CD4-positive, alpha-beta T cell (primary cell): ENCODE measurements around the gene GFI1B. TPM values are rescaled to one million over a fixed set of nuclear protein-coding genes. Genes with fewer than 3 reads are reported as not detected.
"Not testable (repeated sequence)": the region's sequence is repeated elsewhere in the genome, so short reads cannot be mapped to it uniquely, and the experiment has no call there.

Source experiments
- ATAC-seq: fragments of 200-7000 bp; cut with Tn5 transposase; one replicate; pipeline ENCODE4 v1.10.0; 2022; ENCODE audit warnings: mild to moderate bottlenecking; ENCODE audit not compliant: poor library complexity
- CTCF ChIA-PET: fragments of 350-600 bp; sonication (Branson Sonifier 250); formaldehyde crosslinking; loops from one replicate; lab custom pipeline; 2021; ENCODE audit warnings: antibody characterized with exemption, inconsistent platforms; lab: Charles Lee
- POLR2A ChIA-PET: fragments of 350-600 bp; sonication (Branson Sonifier 250); formaldehyde crosslinking; loops from one replicate; lab custom pipeline; 2021; ENCODE audit warnings: antibody characterized with exemption, inconsistent platforms; lab: Charles Lee
- DNase-seq, 14 experiments: peaks; one replicate each; pipeline ENCODE4 v3.0.0-alpha.2; 2013 to 2020; ENCODE audit warnings: mixed read lengths in 2 of 14
- H3K27ac ChIP-seq, 2 donors: one replicate each; pipeline versions ENCODE4 v1.5.1 to v1.7.0; 2013; ENCODE audit warnings: low read length in 2 of 2, low read depth in 1 of 2, mild to moderate bottlenecking in 1 of 2
- H3K27me3 ChIP-seq, 2 experiments: 1 replicate in 1 of 2; 2 replicates in 1 of 2; pipeline versions ENCODE4 v1.6.1 to v1.7.0; 2013; ENCODE audit warnings: low read length in 2 of 2, control low read depth in 1 of 2, mild to moderate bottlenecking in 1 of 2, moderate library complexity in 1 of 2; ENCODE audit not compliant: insufficient read depth in 2 of 2, control insufficient read depth in 1 of 2
- H3K36me3 ChIP-seq: one replicate; pipeline ENCODE4 v1.6.1; 2013; ENCODE audit warnings: low read length, control low read depth; ENCODE audit not compliant: insufficient read depth
- H3K4me1 ChIP-seq: one replicate; pipeline ENCODE4 v1.6.1; 2013; ENCODE audit warnings: low read length, control low read depth; ENCODE audit not compliant: insufficient read depth
- H3K4me3 ChIP-seq: one replicate; pipeline ENCODE4 v1.5.1; 2013; ENCODE audit warnings: mild to moderate bottlenecking, low read length, moderate library complexity
- H3K9me3 ChIP-seq, 2 experiments: 1 replicate in 1 of 2; 2 replicates in 1 of 2; pipeline versions ENCODE4 v1.6.1 to v1.7.0; 2013; ENCODE audit warnings: low read length in 2 of 2, mild to moderate bottlenecking in 2 of 2, control low read depth in 1 of 2, moderate library complexity in 1 of 2; ENCODE audit not compliant: control insufficient read depth in 1 of 2, insufficient read depth in 1 of 2
- H3K27ac Mint-ChIP-seq: one replicate; pipeline ENCODE4 v1.8.0; 2020; ENCODE audit warnings: mixed read lengths
- H3K27me3 Mint-ChIP-seq: one replicate; pipeline ENCODE4 v1.8.0; 2021; ENCODE audit warnings: mixed read lengths
- H3K36me3 Mint-ChIP-seq: one replicate; pipeline ENCODE4 v1.8.0; 2021; ENCODE audit warnings: low read depth, mixed read lengths
- H3K4me1 Mint-ChIP-seq: one replicate; pipeline ENCODE4 v1.8.0; 2021; ENCODE audit warnings: low read depth, mixed read lengths
- H3K4me3 Mint-ChIP-seq: one replicate; pipeline ENCODE4 v1.8.0; 2020; ENCODE audit warnings: mild to moderate bottlenecking, mixed read lengths
- H3K9me3 Mint-ChIP-seq: one replicate; pipeline ENCODE4 v1.8.0; 2020; ENCODE audit warnings: mixed read lengths
- intact Hi-C, 2 experiments: fragments of 100-400 bp; cut with DNase I in 1 of 2; cut with micrococcal nuclease in 1 of 2; formaldehyde crosslinking; loops; one replicate each; pipeline versions ENCODE4 v1.15.1 to v1.9.0; 2023 to 2025; cut with DNase I, micrococcal nuclease
- total RNA-seq, 174 experiments: library from RNA in 2 of 174; stranded (reverse) in 2 of 174; gene quantifications; one replicate each; pipeline ENCODE4 v1.2.3 and lab custom pipeline; 2021 to 2026
- TF ChIP-seq, protein P1 (sequence below): fragments of 200-600 bp; IDR thresholded peaks from one replicate; pipeline ENCODE4 v1.8.0; 2022; ENCODE audit warnings: antibody characterized with exemption, mild to moderate bottlenecking

Gene GFI1B
- total RNA-seq, 2 experiments from 2014 or later, result 0.58 TPM; not detected in 1

- peaks cover 0 to 7% of the 10 kb centered on the region in 2 experiments for H3K9me3 ChIP-seq
- H3K4me1 Mint-ChIP-seq, result no peaks in the 10 kb centered on the region
- peaks cover 25% of the 10 kb centered on the region in 2 experiments for H3K27me3 ChIP-seq
- no peak overlapping the region for H3K27ac ChIP-seq
- DNase-seq (no peak), ATAC-seq (no peak)
- CTCF ChIA-PET, result no interaction called here
- POLR2A ChIA-PET, result no interaction called here
- H3K36me3 ChIP-seq, result no peaks in the 10 kb centered on the region
- H3K27me3 Mint-ChIP-seq, result peaks cover 55% of the 10 kb centered on the region
- H3K4me1 ChIP-seq, result peaks cover 7% of the 10 kb centered on the region
- no peak overlapping the region for H3K27ac Mint-ChIP-seq
- intact Hi-C loops, result no loop called here
- no peaks in the 10 kb centered on the region for H3K36me3 Mint-ChIP-seq
- TF ChIP-seq, protein P1, sequence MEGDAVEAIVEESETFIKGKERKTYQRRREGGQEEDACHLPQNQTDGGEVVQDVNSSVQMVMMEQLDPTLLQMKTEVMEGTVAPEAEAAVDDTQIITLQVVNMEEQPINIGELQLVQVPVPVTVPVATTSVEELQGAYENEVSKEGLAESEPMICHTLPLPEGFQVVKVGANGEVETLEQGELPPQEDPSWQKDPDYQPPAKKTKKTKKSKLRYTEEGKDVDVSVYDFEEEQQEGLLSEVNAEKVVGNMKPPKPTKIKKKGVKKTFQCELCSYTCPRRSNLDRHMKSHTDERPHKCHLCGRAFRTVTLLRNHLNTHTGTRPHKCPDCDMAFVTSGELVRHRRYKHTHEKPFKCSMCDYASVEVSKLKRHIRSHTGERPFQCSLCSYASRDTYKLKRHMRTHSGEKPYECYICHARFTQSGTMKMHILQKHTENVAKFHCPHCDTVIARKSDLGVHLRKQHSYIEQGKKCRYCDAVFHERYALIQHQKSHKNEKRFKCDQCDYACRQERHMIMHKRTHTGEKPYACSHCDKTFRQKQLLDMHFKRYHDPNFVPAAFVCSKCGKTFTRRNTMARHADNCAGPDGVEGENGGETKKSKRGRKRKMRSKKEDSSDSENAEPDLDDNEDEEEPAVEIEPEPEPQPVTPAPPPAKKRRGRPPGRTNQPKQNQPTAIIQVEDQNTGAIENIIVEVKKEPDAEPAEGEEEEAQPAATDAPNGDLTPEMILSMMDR, result no peak
- no peak overlapping the region for H3K4me3 ChIP-seq
- no peaks in the 10 kb centered on the region for H3K9me3 Mint-ChIP-seq
- H3K4me3 Mint-ChIP-seq, result no peak overlapping the region
These were observed 18.0 kb downstream of the GFI1B start for GRCh38 chr9:132996526-132996925.

- POLR2A ChIA-PET, result no interaction called here
These were observed 19.1 kb downstream of the GFI1B start for GRCh38 chr9:132997591-132997990.

DNA sequence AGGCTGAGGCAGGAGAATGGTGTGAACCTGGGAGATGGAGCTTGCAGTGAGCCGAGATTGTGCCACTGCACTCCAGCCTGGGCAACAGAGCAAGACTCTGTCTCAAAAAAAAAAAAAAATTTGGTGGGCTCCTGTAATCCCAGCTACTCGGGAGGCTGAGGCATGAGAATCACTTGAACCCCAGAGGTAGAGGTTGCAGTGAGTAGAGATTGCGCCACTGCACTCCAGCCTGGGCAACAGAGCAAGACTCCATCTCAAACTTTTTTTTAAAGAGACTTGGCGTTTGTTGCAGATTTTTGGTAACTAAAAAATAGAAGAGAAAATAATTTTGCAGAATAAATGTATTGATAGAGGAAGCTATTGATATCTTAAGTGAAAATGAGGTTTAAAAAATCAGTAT is 19.7 kb downstream of the GFI1B start:
- H3K4me1 ChIP-seq, DNase-seq, H3K27ac ChIP-seq, H3K4me1 Mint-ChIP-seq, CTCF ChIA-PET, POLR2A ChIA-PET, H3K4me3 ChIP-seq, intact Hi-C loops, H3K36me3 Mint-ChIP-seq, H3K4me3 Mint-ChIP-seq, ATAC-seq, H3K27ac Mint-ChIP-seq, H3K9me3 ChIP-seq, H3K9me3 Mint-ChIP-seq, H3K36me3 ChIP-seq: not testable (repeated sequence)
- peaks cover 48% of the 10 kb centered on the region for H3K27me3 Mint-ChIP-seq
- H3K27me3 ChIP-seq, result peaks cover 20 to 37% of the 10 kb centered on the region in 2 experiments

More at GRCh38 chr9:132997591-132997990, 19.1 kb downstream of the GFI1B start:
- no peaks in the 10 kb centered on the region for H3K36me3 Mint-ChIP-seq
- H3K4me1 Mint-ChIP-seq, result no peaks in the 10 kb centered on the region
- no peak overlapping the region for H3K27ac Mint-ChIP-seq
- H3K27me3 ChIP-seq, result peaks cover 22 to 31% of the 10 kb centered on the region in 2 experiments
- no peak for ATAC-seq
- H3K27ac ChIP-seq, result no peak overlapping the region
- CTCF ChIA-PET, result no interaction called here
- H3K36me3 ChIP-seq, result no peaks in the 10 kb centered on the region
- no peak overlapping the region for H3K4me3 ChIP-seq
- TF ChIP-seq, protein P1, result no peak
- H3K27me3 Mint-ChIP-seq, result peaks cover 50% of the 10 kb centered on the region
- no peak for DNase-seq
- intact Hi-C loops, result no loop called here
- H3K9me3 Mint-ChIP-seq, result no peaks in the 10 kb centered on the region
- no peak overlapping the region for H3K4me3 Mint-ChIP-seq
- H3K4me1 ChIP-seq, result peaks cover 7% of the 10 kb centered on the region
- H3K9me3 ChIP-seq, result peaks cover 0 to 7% of the 10 kb centered on the region in 2 experiments
